Mesodermal cell (in vitro differentiated cells): ENCODE data around the gene LRRTM4.
A peak's percentile ranks its signal among the peaks of the same experiment; 100 is the strongest.
"Not testable (repeated sequence)": the region's sequence is repeated elsewhere in the genome, so short reads cannot be mapped to it uniquely, and the experiment has no call there.

Experiments used
- H3K27ac ChIP-seq: 2 replicates; pipeline ENCODE4 v1.7.0; 2013; ENCODE audit warnings: mild to moderate bottlenecking, low read depth, low read length, moderate library complexity; ENCODE audit not compliant: severe bottlenecking
- H3K36me3 ChIP-seq: 2 replicates; pipeline ENCODE4 v1.7.1; 2013; ENCODE audit warnings: mild to moderate bottlenecking, low read length, moderate library complexity; ENCODE audit not compliant: control insufficient read depth, insufficient read depth
- H3K4me1 ChIP-seq: one replicate; pipeline ENCODE4 v1.7.1; 2013; ENCODE audit warnings: mild to moderate bottlenecking, low read length; ENCODE audit not compliant: insufficient read depth, control insufficient read depth, poor library complexity, severe bottlenecking
- H3K4me3 ChIP-seq: 2 replicates; pipeline ENCODE4 v1.7.0; 2013; ENCODE audit warnings: low read length, control low read depth, mild to moderate bottlenecking; ENCODE audit not compliant: insufficient read depth, poor library complexity, severe bottlenecking; ENCODE audit errors: extremely low read depth
- H3K9me3 ChIP-seq: 2 replicates; pipeline ENCODE4 v1.7.1; 2013; ENCODE audit warnings: mild to moderate bottlenecking, low read length, moderate library complexity; ENCODE audit not compliant: control insufficient read depth
- WGBS, 2 experiments: methylation state at CpG; one replicate each; pipeline ENCODE4 v1.1.5; 2013; ENCODE audit warnings: missing lambda C conversion rate in 2 of 2; ENCODE audit not compliant: insufficient coverage in 2 of 2; 5-methylcytosine and 5-hydroxymethylcytosine counted together

Gene LRRTM4

DNA sequence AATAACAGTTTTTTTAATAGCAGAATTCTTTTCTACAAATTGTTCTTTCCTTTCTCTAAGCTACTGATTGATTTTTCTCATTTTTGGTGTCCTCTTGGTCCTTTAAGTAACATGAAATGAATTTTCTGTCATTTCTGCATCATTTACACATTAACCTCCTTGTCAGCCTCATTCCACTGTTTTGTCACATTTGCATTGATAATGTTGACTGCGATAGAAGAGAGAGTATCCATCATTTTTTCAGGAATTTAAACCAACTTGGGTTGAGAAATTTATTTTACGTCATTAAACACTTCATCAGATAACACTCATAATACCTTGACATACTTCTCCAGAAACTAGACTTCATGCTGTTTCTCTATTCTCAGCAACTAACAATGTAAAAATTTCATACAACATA lies 422.2 kb downstream of the LRRTM4 start:
- 100% methylated on average over 1 of the region's 2 CpGs; no CpG with 5 or more reads in 1 of the 2 experiments for WGBS, 2 experiments

DNA sequence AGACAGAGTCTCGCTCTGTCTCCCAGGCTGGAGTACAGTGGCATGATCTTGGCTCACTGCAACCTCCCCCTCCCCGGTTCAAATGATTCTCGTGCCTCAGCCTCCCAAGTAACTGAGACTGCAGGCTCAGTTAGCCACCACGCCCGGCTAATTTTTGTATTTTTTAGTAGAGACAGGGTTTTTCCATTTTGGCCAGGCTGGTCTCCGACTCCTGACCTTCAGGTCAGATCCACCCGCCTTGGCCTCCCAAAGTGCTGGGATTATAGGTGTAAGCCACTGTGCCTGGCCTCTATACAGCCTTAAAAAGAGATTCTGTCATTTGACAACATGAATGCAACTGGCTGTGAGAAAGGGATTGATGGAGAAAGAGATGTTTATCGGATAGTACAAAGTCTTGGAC lies 426.7 kb downstream of the LRRTM4 start:
- H3K36me3 ChIP-seq, H3K9me3 ChIP-seq, H3K27ac ChIP-seq, H3K4me3 ChIP-seq, H3K4me1 ChIP-seq: not testable (repeated sequence)
- WGBS, 2 experiments, result 87 to 88% methylated on average over 4 to 7 of the region's 8 CpGs

More for the DNA sequence above, 422.2 kb downstream of the LRRTM4 start:
- H3K4me3 ChIP-seq, result no peak overlapping the region
- H3K9me3 ChIP-seq, result no peaks in the 10 kb centered on the region
- no peak overlapping the region for H3K27ac ChIP-seq
- H3K4me1 ChIP-seq, result no peaks in the 10 kb centered on the region
- H3K36me3 ChIP-seq, result no peaks in the 10 kb centered on the region

DNA sequence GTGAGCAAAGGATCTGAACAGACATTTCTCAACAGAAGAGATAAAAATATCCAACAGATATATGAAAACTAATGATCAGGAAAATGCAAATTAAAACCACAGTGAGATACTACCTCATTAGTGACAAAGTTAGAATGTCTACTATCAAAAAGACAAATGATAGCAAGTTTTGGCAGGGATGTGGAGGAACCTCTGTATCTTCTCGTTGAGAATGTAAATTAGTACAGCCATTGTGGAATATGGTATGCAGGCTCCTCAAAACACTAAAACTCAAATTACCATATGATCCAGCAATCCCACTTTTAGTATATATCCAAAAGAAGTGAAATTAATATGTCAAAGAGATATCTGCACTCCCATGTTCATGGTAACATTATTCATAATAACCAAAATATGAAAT lies 427.1 kb downstream of the LRRTM4 start:
- H3K36me3 ChIP-seq, result no peaks in the 10 kb centered on the region
- no peaks in the 10 kb centered on the region for H3K4me1 ChIP-seq
- H3K4me3 ChIP-seq, result no peak overlapping the region
- H3K27ac ChIP-seq, result no peak overlapping the region
- WGBS, 2 experiments, result no CpG with 5 or more reads among the region's 1 CpG
- no peaks in the 10 kb centered on the region for H3K9me3 ChIP-seq

DNA sequence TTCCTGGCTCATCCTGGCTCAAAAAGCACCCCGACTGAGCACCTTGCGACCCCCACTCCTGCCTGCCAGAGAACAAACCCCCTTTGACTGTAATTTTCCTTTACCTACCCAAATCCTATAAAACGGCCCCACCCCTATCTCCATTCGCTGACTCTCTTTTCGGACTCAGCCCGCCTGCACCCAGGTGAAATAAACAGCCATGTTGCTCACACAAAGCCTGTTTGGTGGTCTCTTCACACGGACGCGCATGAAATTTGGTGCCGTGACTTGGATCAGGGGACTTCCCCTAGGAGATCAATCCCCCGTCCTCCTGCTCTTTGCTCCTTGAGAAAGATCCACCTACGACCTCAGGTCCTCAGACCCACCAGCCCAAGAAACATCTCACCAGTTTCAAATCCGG lies 433.8 kb downstream of the LRRTM4 start:
- peak overlapping the region; percentile 5 for H3K4me3 ChIP-seq
- not testable (repeated sequence) for H3K27ac ChIP-seq, H3K4me1 ChIP-seq, H3K9me3 ChIP-seq, H3K36me3 ChIP-seq
- 4 to 6% methylated on average over 8 to 11 of the region's 13 CpGs for WGBS, 2 experiments

DNA sequence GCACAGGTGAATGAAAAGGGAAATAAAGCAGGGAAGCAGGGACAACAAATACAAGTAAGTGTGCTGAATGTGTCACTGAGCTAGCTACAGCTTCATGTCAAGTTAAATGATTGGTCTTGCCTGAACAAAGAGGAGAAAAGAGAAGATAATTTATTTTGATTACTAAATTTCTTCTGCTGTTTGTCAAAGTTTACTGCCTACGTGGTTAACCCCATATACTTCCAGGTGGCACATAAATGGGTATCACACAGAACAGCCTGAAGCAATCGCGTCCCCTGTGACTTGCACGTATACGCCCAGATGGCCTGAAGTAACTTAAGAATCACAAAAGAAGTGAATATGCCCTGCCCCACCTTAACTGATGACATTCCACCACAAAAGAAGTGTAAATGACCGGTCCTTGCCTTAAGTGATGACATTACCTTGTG lies 434.2 kb downstream of the LRRTM4 start:
- Histone ChIP-seq H3K36me3 (no peaks in the 10 kb centered on the region), H3K4me3 (no peak overlapping the region), H3K27ac (no peak overlapping the region), H3K9me3 (no peaks in the 10 kb centered on the region), H3K4me1 (peaks cover 2% of the 10 kb centered on the region)
- WGBS, 2 experiments, result 17 to 33% methylated on average over 1 to 4 of the region's 6 CpGs

DNA sequence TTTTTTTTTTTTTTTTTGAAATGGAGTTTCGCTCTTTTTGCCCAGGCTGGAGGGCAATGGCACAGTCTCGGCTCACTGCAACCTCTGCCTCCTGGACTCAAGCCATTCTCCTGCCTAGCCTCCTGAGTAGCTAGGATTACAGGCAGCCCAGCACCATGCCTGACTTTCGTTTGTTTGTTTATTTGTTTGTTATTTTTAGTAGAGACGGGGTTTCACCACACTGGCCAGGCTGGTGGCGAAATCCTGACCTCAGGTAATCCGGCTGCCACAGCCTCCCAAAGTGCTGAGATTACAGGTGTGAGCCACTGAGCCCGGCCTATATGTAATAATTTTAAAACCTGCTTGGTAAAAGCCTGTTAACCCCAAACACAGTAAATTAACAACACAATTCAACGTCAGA lies 435.7 kb downstream of the LRRTM4 start:
- H3K9me3 ChIP-seq, result no peaks in the 10 kb centered on the region
- H3K27ac ChIP-seq, result no peak overlapping the region
- H3K36me3 ChIP-seq, result no peaks in the 10 kb centered on the region
- H3K4me1 ChIP-seq, result peaks cover 2% of the 10 kb centered on the region
- WGBS, 2 experiments, result 60 to 67% methylated on average over 3 to 6 of the region's 8 CpGs
- no peak overlapping the region for H3K4me3 ChIP-seq

DNA sequence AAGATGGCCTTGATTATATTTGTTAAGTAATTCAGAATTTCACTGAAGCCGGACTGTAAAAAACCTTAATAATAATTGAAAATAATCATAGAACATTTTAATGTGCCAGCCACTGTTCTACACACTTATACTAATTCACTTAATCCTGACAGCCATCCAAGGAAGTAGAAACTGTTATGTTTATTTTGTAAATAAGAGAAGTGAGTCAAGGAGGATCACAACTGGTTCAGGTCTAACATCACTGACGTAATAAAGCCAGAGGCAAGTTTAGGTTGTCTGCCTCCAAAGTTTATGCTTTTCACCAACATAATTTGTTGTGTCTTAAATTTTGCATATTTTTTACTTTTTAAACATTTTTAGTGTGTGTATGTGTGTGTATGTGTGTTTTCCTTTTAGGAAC lies 436.1 kb downstream of the LRRTM4 start:
- 100% methylated on average over 1 of the region's 2 CpGs; no CpG with 5 or more reads in 1 of the 2 experiments for WGBS, 2 experiments

DNA sequence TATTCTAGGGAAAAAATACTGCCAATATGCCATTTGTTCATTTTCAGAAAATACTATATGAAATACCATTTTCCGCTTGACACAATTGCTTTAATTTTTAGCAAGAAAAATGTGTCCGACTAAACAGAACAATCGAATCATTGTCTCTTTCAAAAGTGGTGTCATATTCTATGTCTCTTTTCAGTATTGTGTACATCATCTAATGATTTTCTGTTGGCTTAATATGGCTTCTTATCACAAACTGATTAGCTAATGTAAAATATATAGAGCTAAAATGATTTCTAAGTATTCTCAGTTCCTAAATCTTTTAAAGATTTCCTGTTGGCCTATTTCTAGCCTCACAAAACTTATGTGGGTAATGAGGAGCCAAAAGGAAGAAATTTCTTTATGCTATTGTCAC lies 436.6 kb downstream of the LRRTM4 start:
- WGBS, 2 experiments, result 100% methylated on average over 1 of the region's 3 CpGs; no CpG with 5 or more reads in 1 of the 2 experiments
- H3K36me3 ChIP-seq, result no peaks in the 10 kb centered on the region
- peaks cover 2% of the 10 kb centered on the region for H3K4me1 ChIP-seq
- no peak overlapping the region for H3K4me3 ChIP-seq
- no peaks in the 10 kb centered on the region for H3K9me3 ChIP-seq
- H3K27ac ChIP-seq, result no peak overlapping the region

More for the DNA sequence above, 436.1 kb downstream of the LRRTM4 start:
- H3K4me1 ChIP-seq, result peaks cover 2% of the 10 kb centered on the region
- H3K27ac ChIP-seq, result no peak overlapping the region
- H3K4me3 ChIP-seq, result no peak overlapping the region
- no peaks in the 10 kb centered on the region for H3K9me3 ChIP-seq
- H3K36me3 ChIP-seq, result no peaks in the 10 kb centered on the region

DNA sequence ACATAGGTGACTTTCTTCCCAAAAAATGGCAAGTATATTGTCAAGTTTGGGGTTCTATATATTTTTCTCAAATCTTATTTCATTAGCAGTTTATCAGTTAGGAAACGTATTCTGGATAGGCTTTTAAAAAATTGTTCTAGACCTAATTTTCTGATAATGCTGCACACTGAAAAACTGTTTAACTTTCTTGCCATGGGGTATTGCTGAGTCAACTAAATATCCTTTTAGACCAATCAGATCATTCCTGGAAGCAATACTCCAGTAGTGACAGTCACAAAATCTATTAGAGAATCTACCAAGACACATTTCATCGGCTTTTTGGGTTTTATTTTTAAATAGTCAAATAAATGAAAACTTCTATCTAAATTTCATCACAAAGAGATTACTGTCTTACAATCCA lies 440.6 kb downstream of the LRRTM4 start:
- Histone ChIP-seq H3K4me1 (no peaks in the 10 kb centered on the region), H3K4me3 (no peak overlapping the region), H3K27ac (no peak overlapping the region), H3K36me3 (no peaks in the 10 kb centered on the region), H3K9me3 (no peaks in the 10 kb centered on the region)
- no CpG with 5 or more reads among the region's 2 CpGs for WGBS, 2 experiments

DNA sequence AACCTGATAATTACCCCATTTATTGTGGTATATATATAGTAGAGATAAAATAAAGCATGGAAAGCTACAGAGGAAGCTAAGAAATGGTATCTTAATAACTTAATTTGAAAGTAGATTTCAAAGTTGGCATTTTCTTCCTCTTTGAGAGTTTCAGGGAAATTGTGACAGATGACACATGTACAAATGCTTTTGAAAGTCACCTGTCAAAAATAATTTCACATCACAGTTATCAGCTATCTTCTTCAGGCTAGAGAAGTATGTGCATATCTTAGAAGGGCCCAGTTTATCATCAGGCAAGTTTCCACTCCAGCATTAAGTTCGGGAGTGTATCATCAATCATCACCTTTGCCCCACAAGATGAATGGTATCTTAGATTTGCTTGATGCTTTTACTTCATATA lies 457.9 kb downstream of the LRRTM4 start:
- WGBS, 2 experiments, result no CpG with 5 or more reads among the region's 1 CpG
- no peak overlapping the region for H3K4me3 ChIP-seq
- H3K4me1 ChIP-seq, result peaks cover 9% of the 10 kb centered on the region
- H3K9me3 ChIP-seq, result peaks cover 5% of the 10 kb centered on the region
- H3K27ac ChIP-seq, result no peak overlapping the region
- H3K36me3 ChIP-seq, result no peaks in the 10 kb centered on the region

DNA sequence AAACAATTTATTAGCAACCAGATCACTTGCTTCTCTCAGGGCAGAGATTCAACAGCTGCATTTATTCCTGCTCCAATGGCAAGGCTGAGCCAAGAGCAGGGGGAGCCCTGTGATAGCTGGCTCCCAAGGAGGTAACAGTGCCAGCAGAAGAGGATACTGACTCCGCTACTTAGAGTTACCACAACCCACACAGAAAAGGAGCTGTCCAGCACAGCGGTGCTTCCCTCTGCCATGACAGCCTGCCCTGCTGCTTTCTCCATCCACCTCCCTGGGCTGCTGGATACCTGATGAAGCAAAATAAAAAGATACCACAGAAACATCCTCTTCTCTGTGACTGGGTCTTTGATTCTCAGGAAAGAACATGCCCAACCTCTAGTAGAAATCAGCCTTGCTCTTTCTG lies 467.2 kb downstream of the LRRTM4 start:
- 83 to 92% methylated on average over 1 to 2 of the region's 2 CpGs for WGBS, 2 experiments

More for the DNA sequence above, 467.2 kb downstream of the LRRTM4 start:
- Histone ChIP-seq H3K4me3 (no peak overlapping the region), H3K36me3 (no peaks in the 10 kb centered on the region), H3K4me1 (peaks cover 7% of the 10 kb centered on the region), H3K9me3 (no peaks in the 10 kb centered on the region), H3K27ac (no peak overlapping the region)
